Activated CD4-positive, CD25-positive, alpha-beta regulatory T cell (primary cell): ENCODE results near the gene TCF7L2.

Source experiments
- DNase-seq, 4 experiments: peaks; one replicate each; lab custom pipeline; 2025; lab: John Stamatoyannopoulos, UW

The TCF7L2 gene

GRCh38 chr10:113023017-113023416 lies 73.0 kb downstream of the TCF7L2 start:
- no peak for DNase-seq

GRCh38 chr10:113024930-113025329 lies 74.9 kb downstream of the TCF7L2 start:
- DNase-seq: no peak

GRCh38 chr10:113025487-113025886 lies 75.4 kb downstream of the TCF7L2 start:
- DNase-seq: no peak

- DNase-seq: no peak
These were observed 76.6 kb downstream of the TCF7L2 start for GRCh38 chr10:113026679-113027078.

- no peak for DNase-seq
These were observed 77.2 kb downstream of the TCF7L2 start for GRCh38 chr10:113027230-113027573.

- no peak for DNase-seq
These were observed 77.8 kb downstream of the TCF7L2 start for GRCh38 chr10:113027574-113028455.

- no peak for DNase-seq
These were observed 78.7 kb downstream of the TCF7L2 start for GRCh38 chr10:113028456-113029440.

GRCh38 chr10:113030453-113030852 lies 80.4 kb downstream of the TCF7L2 start:
- DNase-seq: no peak

- DNase-seq: no peak
These were observed 81.1 kb downstream of the TCF7L2 start for GRCh38 chr10:113031147-113031546.

- no peak for DNase-seq
These were observed 83.9 kb downstream of the TCF7L2 start for GRCh38 chr10:113033991-113034390.

- DNase-seq: no peak
These were observed 85.8 kb downstream of the TCF7L2 start for GRCh38 chr10:113035732-113036312.

- DNase-seq: no peak
These were observed 86.6 kb downstream of the TCF7L2 start for GRCh38 chr10:113036619-113037018.

GRCh38 chr10:113037218-113037617 lies 87.2 kb downstream of the TCF7L2 start:
- DNase-seq: no peak

- no peak for DNase-seq
These were observed 88.1 kb downstream of the TCF7L2 start for GRCh38 chr10:113038183-113038582.

GRCh38 chr10:113038985-113039384 lies 88.9 kb downstream of the TCF7L2 start:
- no peak for DNase-seq

- DNase-seq: no peak
These were observed 91.3 kb downstream of the TCF7L2 start for GRCh38 chr10:113041324-113041723.

- DNase-seq: no peak
These were observed 92.0 kb downstream of the TCF7L2 start for GRCh38 chr10:113041841-113042750.

- no peak for DNase-seq
These were observed 92.8 kb downstream of the TCF7L2 start for GRCh38 chr10:113042868-113043267.

GRCh38 chr10:113044016-113044755 lies 94.1 kb downstream of the TCF7L2 start:
- no peak for DNase-seq
